ENCODE measurements around the gene ITGA3.

DNA sequence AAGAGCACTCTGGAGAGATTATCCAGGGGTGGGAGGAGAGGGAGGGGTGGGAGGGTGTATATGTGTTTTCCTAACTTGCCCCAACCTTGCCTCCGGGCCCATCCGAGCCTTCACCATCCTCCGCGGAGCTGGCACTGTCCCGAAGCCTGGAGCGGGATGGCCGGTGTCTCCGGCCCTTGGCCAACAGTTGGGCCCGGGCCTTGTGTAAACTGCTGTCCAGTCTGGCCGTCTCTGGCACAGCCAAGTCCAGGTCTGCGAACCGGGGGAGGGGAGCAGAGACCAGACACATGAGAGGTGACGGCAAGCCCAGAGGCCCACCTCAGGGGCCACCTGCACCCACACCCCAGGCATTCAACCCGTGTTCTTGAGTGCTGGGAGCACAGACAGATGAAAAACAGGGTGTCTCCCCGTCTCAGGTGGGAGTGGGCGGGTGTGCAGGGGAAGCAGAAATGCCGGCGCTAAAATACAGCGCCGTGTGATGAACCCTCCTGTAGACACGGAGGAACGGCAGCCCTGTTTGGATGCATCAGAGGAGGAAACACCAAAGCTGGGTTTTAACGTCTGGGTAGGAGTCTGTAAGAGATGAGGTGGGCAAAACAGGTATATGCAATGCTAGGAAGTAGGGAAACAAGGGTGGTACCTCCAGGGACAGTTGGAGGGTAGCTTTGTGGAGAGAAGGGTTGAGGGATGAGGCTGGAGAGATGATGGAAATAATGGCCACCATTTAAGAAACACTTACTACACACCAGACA lies 62.3 kb downstream of the ITGA3 start:
- TF ChIP-seq, protein P1, sequence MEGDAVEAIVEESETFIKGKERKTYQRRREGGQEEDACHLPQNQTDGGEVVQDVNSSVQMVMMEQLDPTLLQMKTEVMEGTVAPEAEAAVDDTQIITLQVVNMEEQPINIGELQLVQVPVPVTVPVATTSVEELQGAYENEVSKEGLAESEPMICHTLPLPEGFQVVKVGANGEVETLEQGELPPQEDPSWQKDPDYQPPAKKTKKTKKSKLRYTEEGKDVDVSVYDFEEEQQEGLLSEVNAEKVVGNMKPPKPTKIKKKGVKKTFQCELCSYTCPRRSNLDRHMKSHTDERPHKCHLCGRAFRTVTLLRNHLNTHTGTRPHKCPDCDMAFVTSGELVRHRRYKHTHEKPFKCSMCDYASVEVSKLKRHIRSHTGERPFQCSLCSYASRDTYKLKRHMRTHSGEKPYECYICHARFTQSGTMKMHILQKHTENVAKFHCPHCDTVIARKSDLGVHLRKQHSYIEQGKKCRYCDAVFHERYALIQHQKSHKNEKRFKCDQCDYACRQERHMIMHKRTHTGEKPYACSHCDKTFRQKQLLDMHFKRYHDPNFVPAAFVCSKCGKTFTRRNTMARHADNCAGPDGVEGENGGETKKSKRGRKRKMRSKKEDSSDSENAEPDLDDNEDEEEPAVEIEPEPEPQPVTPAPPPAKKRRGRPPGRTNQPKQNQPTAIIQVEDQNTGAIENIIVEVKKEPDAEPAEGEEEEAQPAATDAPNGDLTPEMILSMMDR (IDR thresholded peaks at IDR 0.05): no peak
- no peak for TF ChIP-seq MYC (IDR thresholded peaks at IDR 0.05; ENCODE audit: borderline replicate concordance, low read length)
- TF ChIP-seq HOXA7 (CRISPR knock-in tag; IDR thresholded peaks at IDR 0.05): no peak
- TF ChIP-seq, protein P2, sequence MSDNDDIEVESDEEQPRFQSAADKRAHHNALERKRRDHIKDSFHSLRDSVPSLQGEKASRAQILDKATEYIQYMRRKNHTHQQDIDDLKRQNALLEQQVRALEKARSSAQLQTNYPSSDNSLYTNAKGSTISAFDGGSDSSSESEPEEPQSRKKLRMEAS (IDR thresholded peaks at IDR 0.05): no peak
- no peak for TF ChIP-seq ESRRA (IDR thresholded peaks at IDR 0.05; ENCODE audit: borderline replicate concordance, low read length)

Data from A549 (cell line).